ENCODE measurements around the gene MPV17.

DNA sequence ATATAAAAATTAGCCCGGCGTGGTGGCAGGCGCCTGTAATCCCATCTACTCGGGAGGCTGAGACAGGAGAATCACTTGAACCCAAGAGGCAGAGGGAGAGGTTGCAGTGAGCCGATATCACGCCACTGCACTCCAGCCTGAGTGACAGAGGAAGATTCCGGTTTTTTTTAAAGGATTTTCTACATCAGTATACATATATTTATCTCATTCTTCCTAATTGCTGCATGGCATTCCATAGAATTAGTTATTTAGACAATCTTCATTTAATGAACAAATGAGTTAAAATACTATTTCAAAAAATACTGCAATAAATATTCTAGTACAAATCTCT lies 31.7 kb upstream of the MPV17 start:
- TF ChIP-seq, protein P1, sequence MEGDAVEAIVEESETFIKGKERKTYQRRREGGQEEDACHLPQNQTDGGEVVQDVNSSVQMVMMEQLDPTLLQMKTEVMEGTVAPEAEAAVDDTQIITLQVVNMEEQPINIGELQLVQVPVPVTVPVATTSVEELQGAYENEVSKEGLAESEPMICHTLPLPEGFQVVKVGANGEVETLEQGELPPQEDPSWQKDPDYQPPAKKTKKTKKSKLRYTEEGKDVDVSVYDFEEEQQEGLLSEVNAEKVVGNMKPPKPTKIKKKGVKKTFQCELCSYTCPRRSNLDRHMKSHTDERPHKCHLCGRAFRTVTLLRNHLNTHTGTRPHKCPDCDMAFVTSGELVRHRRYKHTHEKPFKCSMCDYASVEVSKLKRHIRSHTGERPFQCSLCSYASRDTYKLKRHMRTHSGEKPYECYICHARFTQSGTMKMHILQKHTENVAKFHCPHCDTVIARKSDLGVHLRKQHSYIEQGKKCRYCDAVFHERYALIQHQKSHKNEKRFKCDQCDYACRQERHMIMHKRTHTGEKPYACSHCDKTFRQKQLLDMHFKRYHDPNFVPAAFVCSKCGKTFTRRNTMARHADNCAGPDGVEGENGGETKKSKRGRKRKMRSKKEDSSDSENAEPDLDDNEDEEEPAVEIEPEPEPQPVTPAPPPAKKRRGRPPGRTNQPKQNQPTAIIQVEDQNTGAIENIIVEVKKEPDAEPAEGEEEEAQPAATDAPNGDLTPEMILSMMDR (IDR thresholded peaks at IDR 0.05; ENCODE audit: insufficient read depth, low read length) = no peak
- TF ChIP-seq POLR2AphosphoS5 (IDR thresholded peaks at IDR 0.05; ENCODE audit: low read depth) = no peak
- TF ChIP-seq SPI1 (IDR thresholded peaks at IDR 0.05; ENCODE audit: borderline replicate concordance, low read depth) = no peak
- TF ChIP-seq GABPA (IDR thresholded peaks at IDR 0.05; ENCODE audit: low read depth) = no peak
- TF ChIP-seq, protein P2, sequence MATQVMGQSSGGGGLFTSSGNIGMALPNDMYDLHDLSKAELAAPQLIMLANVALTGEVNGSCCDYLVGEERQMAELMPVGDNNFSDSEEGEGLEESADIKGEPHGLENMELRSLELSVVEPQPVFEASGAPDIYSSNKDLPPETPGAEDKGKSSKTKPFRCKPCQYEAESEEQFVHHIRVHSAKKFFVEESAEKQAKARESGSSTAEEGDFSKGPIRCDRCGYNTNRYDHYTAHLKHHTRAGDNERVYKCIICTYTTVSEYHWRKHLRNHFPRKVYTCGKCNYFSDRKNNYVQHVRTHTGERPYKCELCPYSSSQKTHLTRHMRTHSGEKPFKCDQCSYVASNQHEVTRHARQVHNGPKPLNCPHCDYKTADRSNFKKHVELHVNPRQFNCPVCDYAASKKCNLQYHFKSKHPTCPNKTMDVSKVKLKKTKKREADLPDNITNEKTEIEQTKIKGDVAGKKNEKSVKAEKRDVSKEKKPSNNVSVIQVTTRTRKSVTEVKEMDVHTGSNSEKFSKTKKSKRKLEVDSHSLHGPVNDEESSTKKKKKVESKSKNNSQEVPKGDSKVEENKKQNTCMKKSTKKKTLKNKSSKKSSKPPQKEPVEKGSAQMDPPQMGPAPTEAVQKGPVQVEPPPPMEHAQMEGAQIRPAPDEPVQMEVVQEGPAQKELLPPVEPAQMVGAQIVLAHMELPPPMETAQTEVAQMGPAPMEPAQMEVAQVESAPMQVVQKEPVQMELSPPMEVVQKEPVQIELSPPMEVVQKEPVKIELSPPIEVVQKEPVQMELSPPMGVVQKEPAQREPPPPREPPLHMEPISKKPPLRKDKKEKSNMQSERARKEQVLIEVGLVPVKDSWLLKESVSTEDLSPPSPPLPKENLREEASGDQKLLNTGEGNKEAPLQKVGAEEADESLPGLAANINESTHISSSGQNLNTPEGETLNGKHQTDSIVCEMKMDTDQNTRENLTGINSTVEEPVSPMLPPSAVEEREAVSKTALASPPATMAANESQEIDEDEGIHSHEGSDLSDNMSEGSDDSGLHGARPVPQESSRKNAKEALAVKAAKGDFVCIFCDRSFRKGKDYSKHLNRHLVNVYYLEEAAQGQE (IDR thresholded peaks at IDR 0.05; ENCODE audit: insufficient replicate concordance, low read depth) = no peak

Data from HL-60 (cell line).